ENCODE data around the gene TRAPPC2L.

Gene TRAPPC2L

DNA sequence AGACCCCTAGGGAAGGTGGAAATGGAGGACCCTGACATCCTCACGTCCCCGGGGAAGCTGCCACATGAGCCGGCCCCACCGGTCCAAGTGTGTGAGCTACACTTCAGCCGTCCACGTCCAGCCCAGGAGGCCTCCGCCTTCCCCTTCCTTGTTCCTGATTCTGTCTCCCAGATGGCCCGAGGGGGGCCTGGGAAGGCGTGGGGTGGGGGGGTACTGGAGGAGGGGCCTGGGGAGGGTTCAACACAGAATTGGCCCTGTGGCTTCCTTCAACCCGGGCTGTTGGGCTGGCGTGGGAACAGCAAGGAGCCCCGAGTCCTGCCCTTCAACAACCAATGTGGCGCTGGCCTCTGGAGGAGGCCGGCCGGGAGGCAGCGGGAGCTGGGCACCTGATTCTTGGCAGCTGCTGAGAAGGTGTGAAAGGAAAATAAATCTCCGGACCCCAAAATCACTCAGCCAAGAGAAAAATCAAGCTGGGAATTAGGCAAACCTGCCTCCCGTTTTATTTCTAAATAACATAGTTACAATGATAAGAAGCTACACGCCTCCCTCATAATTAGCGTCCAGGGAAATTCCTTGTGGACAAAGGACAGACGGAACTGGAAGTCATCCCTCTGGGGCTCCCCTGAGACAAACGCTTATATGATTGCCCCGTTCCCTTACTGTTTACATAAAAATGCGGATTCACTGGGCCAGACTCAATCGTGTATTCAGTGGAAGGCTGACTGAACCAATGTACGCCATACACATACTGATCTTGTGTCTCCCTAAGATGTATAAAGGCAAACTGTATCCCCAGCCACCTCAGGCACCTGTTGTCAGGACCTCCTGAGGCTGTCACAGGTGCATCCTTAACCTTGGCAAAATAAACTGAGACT lies 43.4 kb upstream of the TRAPPC2L start:
- no peak overlapping the region for H3K27ac ChIP-seq
- no peaks in the 10 kb centered on the region for H3K27me3 ChIP-seq (replicated peaks)
- TF ChIP-seq, protein P1, sequence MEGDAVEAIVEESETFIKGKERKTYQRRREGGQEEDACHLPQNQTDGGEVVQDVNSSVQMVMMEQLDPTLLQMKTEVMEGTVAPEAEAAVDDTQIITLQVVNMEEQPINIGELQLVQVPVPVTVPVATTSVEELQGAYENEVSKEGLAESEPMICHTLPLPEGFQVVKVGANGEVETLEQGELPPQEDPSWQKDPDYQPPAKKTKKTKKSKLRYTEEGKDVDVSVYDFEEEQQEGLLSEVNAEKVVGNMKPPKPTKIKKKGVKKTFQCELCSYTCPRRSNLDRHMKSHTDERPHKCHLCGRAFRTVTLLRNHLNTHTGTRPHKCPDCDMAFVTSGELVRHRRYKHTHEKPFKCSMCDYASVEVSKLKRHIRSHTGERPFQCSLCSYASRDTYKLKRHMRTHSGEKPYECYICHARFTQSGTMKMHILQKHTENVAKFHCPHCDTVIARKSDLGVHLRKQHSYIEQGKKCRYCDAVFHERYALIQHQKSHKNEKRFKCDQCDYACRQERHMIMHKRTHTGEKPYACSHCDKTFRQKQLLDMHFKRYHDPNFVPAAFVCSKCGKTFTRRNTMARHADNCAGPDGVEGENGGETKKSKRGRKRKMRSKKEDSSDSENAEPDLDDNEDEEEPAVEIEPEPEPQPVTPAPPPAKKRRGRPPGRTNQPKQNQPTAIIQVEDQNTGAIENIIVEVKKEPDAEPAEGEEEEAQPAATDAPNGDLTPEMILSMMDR (IDR thresholded peaks at IDR 0.05; ENCODE audit: low read depth, low read length, missing control alignments) = no peak
- no peak overlapping the region for H3K4me3 ChIP-seq (ENCODE audit: low read depth, low read length)
- in situ Hi-C loops (cut with HindIII; ENCODE audit: low pct_ligation_motif_present, low sequenced_read_pairs) = no loop called here
- peaks cover 10% of the 10 kb centered on the region for H3K36me3 ChIP-seq (replicated peaks)
- DNase-seq = no peak

DNA sequence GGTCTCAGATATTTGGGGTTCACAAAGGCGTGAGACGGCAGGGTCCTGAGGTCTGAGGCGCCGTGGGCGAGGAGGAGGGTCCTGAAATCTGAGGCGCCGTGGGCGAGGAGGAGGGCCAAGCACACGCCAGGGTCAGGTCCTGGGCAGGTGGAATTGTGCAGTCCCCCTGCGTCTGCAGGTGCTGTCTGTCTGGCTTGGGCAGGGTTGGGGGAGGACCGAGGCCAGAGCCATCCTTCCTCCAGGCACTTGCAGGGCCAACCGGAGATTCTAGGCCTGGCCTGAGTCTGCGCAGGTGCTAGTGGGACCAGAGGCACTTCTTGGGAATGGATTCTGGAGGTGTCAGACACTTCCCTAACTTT lies 42.8 kb upstream of the TRAPPC2L start:
- TF ChIP-seq, protein P1 (IDR thresholded peaks at IDR 0.05; ENCODE audit: low read depth, low read length, missing control alignments) = no peak
- peaks cover 7% of the 10 kb centered on the region for H3K36me3 ChIP-seq (replicated peaks)

DNA sequence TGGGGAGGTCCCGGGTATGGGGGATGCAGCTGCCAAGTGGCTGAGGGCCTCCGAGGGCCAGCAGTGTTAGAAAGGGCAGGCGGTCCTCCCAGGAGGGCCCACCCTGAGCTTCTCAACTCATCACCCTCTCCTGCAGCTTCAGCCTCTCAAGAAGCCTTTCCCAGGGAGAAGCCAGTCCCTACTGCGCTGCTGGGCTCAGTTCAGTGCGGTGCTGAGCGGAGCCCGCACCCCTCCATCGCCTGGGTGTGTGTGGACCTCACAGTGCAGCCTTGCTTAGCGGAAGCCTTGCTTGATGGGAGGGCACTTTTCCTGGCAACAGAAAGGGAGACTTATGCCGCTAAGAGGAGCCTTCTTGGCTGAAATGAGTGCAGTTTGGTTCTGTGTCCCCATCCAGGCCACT lies 41.7 kb upstream of the TRAPPC2L start:
- DNase-seq = no peak
- in situ Hi-C loops (cut with HindIII; ENCODE audit: low pct_ligation_motif_present, low sequenced_read_pairs) = no loop called here
- Histone ChIP-seq H3K27me3 (replicated peaks) (no peaks in the 10 kb centered on the region), H3K4me3 (ENCODE audit: low read depth, low read length) (no peak overlapping the region), H3K27ac (no peak overlapping the region), H3K36me3 (replicated peaks) (no peaks in the 10 kb centered on the region)
- TF ChIP-seq, protein P1 (IDR thresholded peaks at IDR 0.05; ENCODE audit: low read depth, low read length, missing control alignments) = no peak

More for the DNA sequence above, 42.8 kb upstream of the TRAPPC2L start:
- Histone ChIP-seq H3K4me3 (ENCODE audit: low read depth, low read length) (no peak overlapping the region), H3K27me3 (replicated peaks) (no peaks in the 10 kb centered on the region), H3K27ac (no peak overlapping the region)
- in situ Hi-C loops (cut with HindIII; ENCODE audit: low pct_ligation_motif_present, low sequenced_read_pairs) = no loop called here
- DNase-seq = no peak

DNA sequence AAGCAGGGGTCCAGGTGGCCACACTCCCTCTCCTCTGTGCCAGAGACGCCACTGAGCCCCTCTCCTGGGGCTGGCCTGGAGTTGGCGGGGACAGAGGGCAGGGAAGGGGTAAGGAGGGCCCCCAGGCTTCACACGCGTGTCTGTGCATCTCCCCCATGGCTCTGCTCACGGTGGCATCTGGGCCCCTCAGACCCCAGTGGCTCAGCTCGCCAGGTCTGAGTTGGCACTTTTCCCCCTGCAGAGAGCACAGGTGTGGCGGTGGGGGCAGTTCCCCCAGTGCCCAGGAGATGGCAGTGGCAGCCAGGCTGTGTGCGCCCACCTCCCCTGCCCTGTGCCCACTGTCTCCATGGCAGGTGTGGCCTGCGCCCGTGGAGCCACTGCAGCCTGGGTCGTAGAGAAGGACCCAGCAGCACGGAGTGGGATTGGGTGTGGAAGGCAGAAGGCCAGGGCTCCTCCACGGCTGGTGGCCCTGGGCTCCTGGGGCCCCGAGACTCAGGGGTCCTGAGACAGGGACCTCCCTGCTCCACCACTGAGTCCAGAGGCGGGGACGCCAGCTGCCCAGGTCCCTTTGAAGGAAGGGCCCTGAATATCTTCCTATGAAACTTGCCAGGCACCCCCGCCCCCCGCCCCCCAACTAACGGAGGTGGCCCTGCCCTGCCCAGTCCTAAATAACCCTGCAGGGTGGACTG lies 40.9 kb upstream of the TRAPPC2L start:
- Histone ChIP-seq H3K36me3 (replicated peaks) (no peaks in the 10 kb centered on the region), H3K27me3 (replicated peaks) (no peaks in the 10 kb centered on the region), H3K4me3 (ENCODE audit: low read depth, low read length) (no peak overlapping the region), H3K27ac (no peak overlapping the region)
- in situ Hi-C loops (cut with HindIII; ENCODE audit: low pct_ligation_motif_present, low sequenced_read_pairs) = no loop called here
- TF ChIP-seq, protein P1 (IDR thresholded peaks at IDR 0.05; ENCODE audit: low read depth, low read length, missing control alignments) = peak; percentile 83
- DNase-seq = no peak

DNA sequence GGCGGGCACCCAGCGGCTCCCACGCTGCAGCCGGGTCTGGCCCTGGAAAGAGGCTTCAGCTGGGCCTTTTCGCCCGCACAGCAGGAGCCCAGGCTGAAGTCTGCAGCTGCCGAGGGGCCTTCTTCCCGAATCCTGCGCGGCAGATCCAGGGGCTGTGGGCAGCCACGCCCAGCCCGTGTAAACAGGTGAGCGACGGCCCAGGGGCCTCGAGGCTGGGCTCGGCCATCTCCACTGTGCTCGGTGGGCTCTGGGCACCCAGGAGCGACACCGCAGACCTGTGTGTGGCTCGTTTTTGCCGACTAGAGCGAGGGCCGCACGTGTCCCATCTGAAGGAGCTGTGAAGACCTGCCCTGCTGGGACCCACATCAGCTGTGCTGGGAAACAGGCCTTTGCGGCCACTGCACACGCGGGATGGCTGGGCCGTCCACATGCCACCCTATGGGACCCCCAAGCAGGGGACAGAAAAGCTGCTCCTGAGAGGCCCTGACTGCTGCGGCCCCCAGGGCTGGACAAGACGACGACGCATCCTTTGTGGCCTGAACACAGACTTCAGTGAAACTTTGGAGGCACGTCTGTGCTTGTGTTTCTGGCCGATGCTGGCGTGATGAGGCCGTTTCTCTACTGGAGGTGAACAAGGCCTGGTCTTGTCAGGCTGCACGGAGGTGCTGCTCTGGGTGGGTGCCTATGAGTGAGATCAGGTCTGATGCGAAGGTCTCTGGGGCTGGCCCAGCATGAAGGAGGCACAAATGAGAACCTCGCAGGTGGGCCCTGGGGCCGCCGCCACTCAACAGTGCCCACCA lies 40.0 kb upstream of the TRAPPC2L start:
- in situ Hi-C loops (cut with HindIII; ENCODE audit: low pct_ligation_motif_present, low sequenced_read_pairs) = no loop called here
- DNase-seq = no peak
- TF ChIP-seq, protein P1 (IDR thresholded peaks at IDR 0.05; ENCODE audit: low read depth, low read length, missing control alignments) = no peak
- Histone ChIP-seq H3K27ac (no peak overlapping the region), H3K4me3 (ENCODE audit: low read depth, low read length) (no peak overlapping the region), H3K27me3 (replicated peaks) (no peaks in the 10 kb centered on the region), H3K36me3 (replicated peaks) (no peaks in the 10 kb centered on the region)
